Hematopoietic multipotent progenitor cell treated with erythropoietin and hydrocortisone succinate and interleukin-3 and kit ligand, for 6 days (in vitro differentiated cells): ENCODE results near the gene ZNF487.
"Not testable (repeated sequence)": the region's sequence is repeated elsewhere in the genome, so short reads cannot be mapped to it uniquely, and the experiment has no call there.

Source experiments
- DNase-seq: peaks from one replicate; pipeline ENCODE4 v3.0.0-alpha.2; 2015

ZNF487 gene

GRCh38 chr10:43436291-43437140 is at the start of gene ZNF487:
ZNF487 (plus strand) TSS chr10:43437111; CDS start chr10:43475814, 38,703 bp downstream.
- peak; percentile 95 for DNase-seq

- no peak for DNase-seq
These were observed 49.3 kb upstream of the ZNF487 start for GRCh38 chr10:43387678-43388032.

- peak; percentile 56 for DNase-seq
These were observed 47.0 kb upstream of the ZNF487 start for GRCh38 chr10:43389867-43390266.

GRCh38 chr10:43390333-43390732 is 46.6 kb upstream of the ZNF487 start:
- no peak for DNase-seq

- DNase-seq = peak; percentile 64
These were observed 46.2 kb upstream of the ZNF487 start for GRCh38 chr10:43390759-43391158.

GRCh38 chr10:43391496-43391895 is 45.4 kb upstream of the ZNF487 start:
- DNase-seq = no peak

- no peak for DNase-seq
These were observed 44.2 kb upstream of the ZNF487 start for GRCh38 chr10:43392748-43393147.

- not testable (repeated sequence) for DNase-seq
These were observed 43.7 kb upstream of the ZNF487 start for GRCh38 chr10:43393186-43393585.

- DNase-seq = no peak
These were observed 43.1 kb upstream of the ZNF487 start for GRCh38 chr10:43393606-43394360.

- DNase-seq = no peak
These were observed 42.0 kb upstream of the ZNF487 start for GRCh38 chr10:43394868-43395267.

GRCh38 chr10:43395571-43396060 is 41.3 kb upstream of the ZNF487 start:
- no peak for DNase-seq

GRCh38 chr10:43396061-43396927 is 40.6 kb upstream of the ZNF487 start:
- DNase-seq = peak; percentile 85

GRCh38 chr10:43396928-43397624 is 39.8 kb upstream of the ZNF487 start:
- peak; percentile 95 for DNase-seq

GRCh38 chr10:43398939-43399319 is 38.0 kb upstream of the ZNF487 start:
- no peak for DNase-seq

- no peak for DNase-seq
These were observed 37.3 kb upstream of the ZNF487 start for GRCh38 chr10:43399320-43400310.

- no peak for DNase-seq
These were observed 35.3 kb upstream of the ZNF487 start for GRCh38 chr10:43401627-43402026.

- no peak for DNase-seq
These were observed 34.7 kb upstream of the ZNF487 start for GRCh38 chr10:43402176-43402575.

GRCh38 chr10:43402880-43403452 is 33.9 kb upstream of the ZNF487 start:
- no peak for DNase-seq

GRCh38 chr10:43403911-43404703 is 32.8 kb upstream of the ZNF487 start:
- peak; percentile 16 for DNase-seq

- DNase-seq = peak; percentile 60
These were observed 32.2 kb upstream of the ZNF487 start for GRCh38 chr10:43404704-43405084.
